ENCODE measurements around the gene LRP1B.

The LRP1B gene

GRCh38 chr2:141037361-141037760, 1093.5 kb downstream of the LRP1B start:
- DNase-seq (ENCODE audit: low read depth), result no peak
- TF ChIP-seq CTCF (IDR thresholded peaks at IDR 0.05; ENCODE audit: control insufficient read depth, extremely low read depth, insufficient read depth), result no peak
- no peak overlapping the region for H3K4me3 ChIP-seq (ENCODE audit: low read depth, low read length)

- TF ChIP-seq CTCF (IDR thresholded peaks at IDR 0.05; ENCODE audit: control insufficient read depth, extremely low read depth, insufficient read depth), result no peak
- no peak for DNase-seq (ENCODE audit: low read depth)
These were observed 1094.9 kb downstream of the LRP1B start for GRCh38 chr2:141035846-141036420.

GRCh38 chr2:141029428-141030078, 1101.3 kb downstream of the LRP1B start:
- no peak for TF ChIP-seq CTCF (IDR thresholded peaks at IDR 0.05; ENCODE audit: control insufficient read depth, extremely low read depth, insufficient read depth)
- no peak overlapping the region for H3K4me3 ChIP-seq (ENCODE audit: low read depth, low read length)
- DNase-seq (ENCODE audit: low read depth), result no peak

More at GRCh38 chr2:141035846-141036420, 1094.9 kb downstream of the LRP1B start:
- H3K4me3 ChIP-seq (ENCODE audit: low read depth, low read length), result no peak overlapping the region

- H3K4me3 ChIP-seq (ENCODE audit: low read depth, low read length), result no peak overlapping the region
- TF ChIP-seq CTCF (IDR thresholded peaks at IDR 0.05; ENCODE audit: control insufficient read depth, extremely low read depth, insufficient read depth), result no peak
- DNase-seq (ENCODE audit: low read depth), result no peak
These were observed 1103.6 kb downstream of the LRP1B start for GRCh38 chr2:141027221-141027620.

- no peak for DNase-seq (ENCODE audit: low read depth)
- no peak for TF ChIP-seq CTCF (IDR thresholded peaks at IDR 0.05; ENCODE audit: control insufficient read depth, extremely low read depth, insufficient read depth)
- no peak overlapping the region for H3K4me3 ChIP-seq (ENCODE audit: low read depth, low read length)
These were observed 1109.2 kb downstream of the LRP1B start for GRCh38 chr2:141021611-141022010.

GRCh38 chr2:141021109-141021508, 1109.7 kb downstream of the LRP1B start:
- no peak overlapping the region for H3K4me3 ChIP-seq (ENCODE audit: low read depth, low read length)
- TF ChIP-seq CTCF (IDR thresholded peaks at IDR 0.05; ENCODE audit: control insufficient read depth, extremely low read depth, insufficient read depth), result no peak
- no peak for DNase-seq (ENCODE audit: low read depth)

- DNase-seq (ENCODE audit: low read depth), result no peak
- no peak for TF ChIP-seq CTCF (IDR thresholded peaks at IDR 0.05; ENCODE audit: control insufficient read depth, extremely low read depth, insufficient read depth)
- no peak overlapping the region for H3K4me3 ChIP-seq (ENCODE audit: low read depth, low read length)
These were observed 1110.5 kb downstream of the LRP1B start for GRCh38 chr2:141020346-141020745.

All from LNCaP clone FGC (cell line).